H1 (cell line): Measurements from ENCODE around the gene KNCN.

Experiments used
- EZH2 ChIP-seq: fragments of 200-600 bp; sonication (generic); IDR thresholded peaks from 2 replicates; pipeline ENCODE4 v1.7.1; 2012; ENCODE audit warnings: low read depth, mild to moderate bottlenecking, moderate library complexity, low read length, inconsistent platforms; ENCODE audit not compliant: severe bottlenecking
- POU5F1 ChIP-seq: IDR thresholded peaks from 2 replicates; pipeline ENCODE4 v1.6.1; 2011; ENCODE audit warnings: low read depth, mild to moderate bottlenecking, low read length, moderate library complexity
- RFX5 ChIP-seq: IDR thresholded peaks from 2 replicates; pipeline ENCODE4 v1.6.1; 2011; ENCODE audit warnings: low read depth, low read length, improper control_type of control experiment, borderline replicate concordance
- TF ChIP-seq, protein P1 (sequence below), 3 experiments: IDR thresholded peaks; 1 replicate in 2 of 3; 2 replicates in 1 of 3; pipeline versions ENCODE4 v1.5.1 to v1.6.1; 2011; ENCODE audit warnings: low read length in 3 of 3, mild to moderate bottlenecking in 3 of 3, inconsistent platforms in 2 of 3, low read depth in 1 of 3, moderate library complexity in 1 of 3; ENCODE audit not compliant: insufficient read depth in 1 of 3; ENCODE audit errors: control extremely low read depth in 1 of 3
- TF ChIP-seq, protein P2 (sequence below): IDR thresholded peaks from 2 replicates; pipeline ENCODE4 v1.6.1; 2011; ENCODE audit warnings: low read depth, mild to moderate bottlenecking, low read length; ENCODE audit not compliant: insufficient read depth

DNA sequence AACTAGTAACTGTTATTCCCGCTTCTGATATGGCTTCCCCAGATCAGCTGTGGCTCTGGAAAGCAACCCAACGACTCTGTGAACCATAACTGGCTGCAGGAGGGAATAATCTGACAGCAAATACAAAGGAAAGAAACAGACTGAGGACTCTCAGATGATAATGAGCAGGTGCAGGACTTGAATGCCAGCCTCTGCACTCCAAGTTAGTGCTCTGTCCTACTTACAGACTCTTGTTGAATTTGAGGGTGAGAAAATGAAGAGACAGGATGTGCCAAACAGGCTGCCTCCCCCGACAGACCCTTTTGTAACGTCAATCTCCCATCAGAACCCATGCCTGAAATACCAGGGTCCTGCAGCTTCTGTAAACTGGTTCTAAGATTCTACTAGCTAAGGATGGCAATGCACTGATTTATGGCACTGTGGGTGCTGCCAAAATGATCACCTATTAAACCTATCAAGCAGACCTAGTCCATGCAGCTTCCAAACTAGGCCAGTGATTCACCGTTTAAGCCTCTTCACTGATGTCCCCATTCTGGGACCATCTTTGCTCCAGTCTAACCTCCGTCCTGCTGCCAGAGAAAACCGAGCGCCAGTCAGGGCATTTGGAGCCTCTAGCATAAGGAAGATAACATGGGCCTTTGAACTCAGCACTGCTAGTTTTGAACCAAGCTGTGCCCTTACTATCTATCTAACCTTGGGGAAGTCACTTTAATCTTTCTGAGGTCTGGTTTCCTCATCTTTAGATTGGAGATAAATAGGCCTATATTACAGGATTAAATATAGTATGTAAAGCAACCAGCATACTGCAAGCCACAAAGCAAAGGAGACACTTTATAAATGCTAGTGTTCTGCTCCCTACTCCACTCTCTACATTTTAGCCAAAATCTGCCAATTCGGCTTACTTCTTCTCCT is 47.9 kb upstream of the KNCN start:
- TF ChIP-seq, protein P1, sequence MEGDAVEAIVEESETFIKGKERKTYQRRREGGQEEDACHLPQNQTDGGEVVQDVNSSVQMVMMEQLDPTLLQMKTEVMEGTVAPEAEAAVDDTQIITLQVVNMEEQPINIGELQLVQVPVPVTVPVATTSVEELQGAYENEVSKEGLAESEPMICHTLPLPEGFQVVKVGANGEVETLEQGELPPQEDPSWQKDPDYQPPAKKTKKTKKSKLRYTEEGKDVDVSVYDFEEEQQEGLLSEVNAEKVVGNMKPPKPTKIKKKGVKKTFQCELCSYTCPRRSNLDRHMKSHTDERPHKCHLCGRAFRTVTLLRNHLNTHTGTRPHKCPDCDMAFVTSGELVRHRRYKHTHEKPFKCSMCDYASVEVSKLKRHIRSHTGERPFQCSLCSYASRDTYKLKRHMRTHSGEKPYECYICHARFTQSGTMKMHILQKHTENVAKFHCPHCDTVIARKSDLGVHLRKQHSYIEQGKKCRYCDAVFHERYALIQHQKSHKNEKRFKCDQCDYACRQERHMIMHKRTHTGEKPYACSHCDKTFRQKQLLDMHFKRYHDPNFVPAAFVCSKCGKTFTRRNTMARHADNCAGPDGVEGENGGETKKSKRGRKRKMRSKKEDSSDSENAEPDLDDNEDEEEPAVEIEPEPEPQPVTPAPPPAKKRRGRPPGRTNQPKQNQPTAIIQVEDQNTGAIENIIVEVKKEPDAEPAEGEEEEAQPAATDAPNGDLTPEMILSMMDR (IDR thresholded peaks at IDR 0.05; ENCODE audit: control extremely low read depth in 1 of 3, insufficient read depth in 1 of 3, low read depth in 1 of 3, low read length in 3 of 3), result no peak
- TF ChIP-seq EZH2 (no peak), RFX5 (no peak), POU5F1 (no peak)
- TF ChIP-seq, protein P2, sequence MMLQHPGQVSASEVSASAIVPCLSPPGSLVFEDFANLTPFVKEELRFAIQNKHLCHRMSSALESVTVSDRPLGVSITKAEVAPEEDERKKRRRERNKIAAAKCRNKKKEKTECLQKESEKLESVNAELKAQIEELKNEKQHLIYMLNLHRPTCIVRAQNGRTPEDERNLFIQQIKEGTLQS, result no peak
